NCI-H2081 (cell line): Measurements from ENCODE around the gene B4GALNT4.
"Not testable (repeated sequence)": the region's sequence is repeated elsewhere in the genome, so short reads cannot be mapped to it uniquely, and the experiment has no call there.

ENCODE experiments used
- DNase-seq, 2 experiments: peaks; one replicate each; lab custom pipeline; 2025; lab: John Stamatoyannopoulos, UW

Gene B4GALNT4

DNA sequence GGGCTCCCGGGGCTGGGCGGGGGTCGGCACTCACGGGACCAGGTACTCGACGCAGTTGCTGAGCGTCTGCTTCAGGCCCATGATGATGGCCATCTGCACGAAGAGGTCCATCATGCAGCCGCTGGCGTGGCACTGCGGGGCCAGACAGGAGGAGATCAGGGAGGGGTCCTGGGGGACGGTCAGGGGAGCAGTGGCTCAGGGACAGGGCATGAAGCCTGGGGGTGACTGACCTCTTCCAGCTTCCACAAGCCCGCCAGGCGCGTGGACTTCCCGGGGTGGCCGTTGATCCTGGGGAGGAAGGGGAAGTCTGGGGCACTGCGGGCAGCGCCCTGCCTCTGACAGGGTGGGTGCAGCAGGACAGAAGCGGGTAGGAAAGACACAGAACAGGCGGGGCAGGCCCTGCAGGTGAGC is 51.6 kb downstream of the B4GALNT4 start:
- no peak for DNase-seq

- DNase-seq = no peak
Measured at GRCh38 chr11:422249-422656, 53.0 kb downstream of the B4GALNT4 start.

GRCh38 chr11:424232-424631 is 54.9 kb downstream of the B4GALNT4 start:
- no peak for DNase-seq

DNA sequence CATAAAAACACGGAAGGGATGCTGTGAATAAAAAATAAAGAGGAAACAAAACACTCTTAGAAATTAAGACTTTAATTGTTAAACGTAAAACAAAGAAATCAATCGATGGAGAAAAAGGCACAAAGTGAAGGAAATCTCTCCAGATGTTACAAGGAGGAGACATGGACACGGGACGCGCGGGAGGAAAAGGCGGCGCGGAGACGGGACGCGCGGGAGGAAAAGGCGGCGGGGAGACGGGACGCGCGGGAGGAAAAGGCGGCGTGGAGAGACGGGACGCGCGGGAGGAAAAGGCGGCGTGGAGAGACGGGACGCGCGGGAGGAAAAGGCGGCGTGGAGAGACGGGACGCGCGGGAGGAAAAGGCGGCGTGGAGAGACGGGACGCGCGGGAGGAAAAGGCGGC is 55.5 kb downstream of the B4GALNT4 start:
- DNase-seq = not testable (repeated sequence)

DNA sequence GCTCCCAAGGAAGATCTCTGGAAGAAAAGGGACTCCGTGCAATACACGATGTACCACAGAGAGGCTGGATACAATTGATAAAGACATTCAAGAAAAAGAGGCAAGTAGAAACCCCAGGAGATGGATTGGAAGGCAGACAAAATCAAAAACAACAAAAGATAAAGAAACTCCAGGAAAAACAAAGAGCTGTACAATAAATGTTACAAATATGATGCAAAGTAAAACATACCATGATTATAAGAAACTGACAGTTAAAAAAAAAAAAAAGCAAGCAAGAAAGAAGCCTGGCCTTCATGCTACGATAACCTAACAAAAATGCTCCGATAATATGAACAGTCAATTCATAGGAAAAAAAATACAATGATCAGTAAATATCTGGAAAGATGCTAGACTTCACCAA is 56.0 kb downstream of the B4GALNT4 start:
- no peak for DNase-seq

- no peak for DNase-seq
Measured at GRCh38 chr11:426851-427250, 57.6 kb downstream of the B4GALNT4 start.

- no peak for DNase-seq
Measured at GRCh38 chr11:428295-428694, 59.0 kb downstream of the B4GALNT4 start.

DNA sequence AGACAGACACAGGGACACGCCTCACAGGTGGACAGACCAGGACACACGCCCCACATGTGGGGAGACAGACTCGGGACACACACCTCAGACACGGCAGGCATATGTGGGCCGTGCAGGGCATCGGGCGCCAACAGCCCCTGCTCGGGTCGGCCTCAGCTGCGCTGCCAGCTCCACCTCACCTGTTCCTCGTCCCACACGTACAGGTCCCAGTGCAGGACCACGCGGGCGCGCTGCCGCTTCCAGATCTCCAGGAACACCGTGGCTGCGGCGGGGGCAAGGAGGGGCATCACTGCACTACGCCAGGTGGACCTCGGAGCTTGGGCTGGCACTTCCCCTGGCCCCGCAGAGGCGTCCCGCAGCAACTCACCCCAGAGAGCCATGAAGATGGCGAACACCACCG is 60.1 kb downstream of the B4GALNT4 start:
- no peak for DNase-seq

DNA sequence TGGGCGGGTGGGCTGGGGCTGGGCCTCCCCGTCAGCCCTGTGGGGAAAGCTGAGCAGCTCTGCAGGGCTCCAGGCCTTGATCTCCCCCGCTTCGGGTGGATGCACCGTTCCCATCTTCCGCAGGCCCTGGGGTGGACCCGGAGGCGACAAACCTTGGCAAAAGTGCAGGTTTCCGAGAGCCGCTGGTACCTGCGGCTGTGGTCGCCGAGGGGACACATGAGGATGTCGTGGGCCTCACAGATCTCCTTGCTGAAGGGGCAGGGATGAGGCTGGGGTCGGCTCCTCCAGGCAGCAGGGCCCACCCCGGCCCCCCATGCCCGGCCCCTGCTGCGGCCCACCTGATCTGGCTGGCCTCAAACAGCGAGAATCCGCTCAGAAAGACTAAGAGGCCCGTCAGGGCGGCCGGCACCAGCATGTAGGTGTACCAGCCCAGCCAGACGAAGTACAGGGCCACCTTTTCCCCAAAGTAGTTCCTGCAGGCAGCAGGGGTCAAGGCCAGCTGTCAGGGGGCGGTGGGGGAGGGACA is 60.7 kb downstream of the B4GALNT4 start:
- no peak for DNase-seq
